ENCODE data around the gene A3GALT2.

GRCh38 chr1:33257207-33257771 lies 63.6 kb downstream of the A3GALT2 start:
- no peak for TF ChIP-seq CTCF (IDR thresholded peaks at IDR 0.05)
- TF ChIP-seq POLR2A (IDR thresholded peaks at IDR 0.05), result no peak
- no peak for TF ChIP-seq POLR2AphosphoS5 (IDR thresholded peaks at IDR 0.05)
- TF ChIP-seq EP300 (IDR thresholded peaks at IDR 0.05; ENCODE audit: low read depth), result no peak

All from transverse colon (tissue), 4 donors.